ENCODE data around the gene KIF26A. TPM values are rescaled to one million over a fixed set of nuclear protein-coding genes. Genes with fewer than 3 reads are reported as not detected.
"Not testable (repeated sequence)": the region's sequence is repeated elsewhere in the genome, so short reads cannot be mapped to it uniquely, and the experiment has no call there.

The KIF26A gene
- polyA plus RNA-seq, 1 donor = 7.2 TPM

- no peak for DNase-seq (ENCODE audit: low read depth)
Observed at GRCh38 chr14:104192146-104192882, 53.9 kb downstream of the KIF26A start.

DNA sequence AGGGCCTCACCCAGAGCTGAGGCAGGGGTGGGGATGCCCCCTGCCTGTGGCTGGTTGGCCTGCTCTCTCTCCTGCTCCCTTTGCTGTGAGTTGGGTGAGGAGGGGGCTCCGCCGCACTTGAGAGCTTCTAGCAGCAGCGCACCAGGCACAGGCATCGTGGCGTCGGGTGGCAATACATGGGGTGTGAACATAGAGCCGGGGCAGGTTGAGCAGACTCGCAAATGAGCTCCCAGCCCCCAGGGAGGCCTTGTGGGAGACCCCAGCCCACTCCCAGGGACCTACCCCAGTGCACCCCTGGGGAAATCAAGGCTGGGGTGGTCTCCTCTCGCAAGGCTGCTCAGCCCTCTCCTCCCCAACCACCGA is 54.5 kb downstream of the KIF26A start:
- DNase-seq (ENCODE audit: low read depth) = no peak

DNA sequence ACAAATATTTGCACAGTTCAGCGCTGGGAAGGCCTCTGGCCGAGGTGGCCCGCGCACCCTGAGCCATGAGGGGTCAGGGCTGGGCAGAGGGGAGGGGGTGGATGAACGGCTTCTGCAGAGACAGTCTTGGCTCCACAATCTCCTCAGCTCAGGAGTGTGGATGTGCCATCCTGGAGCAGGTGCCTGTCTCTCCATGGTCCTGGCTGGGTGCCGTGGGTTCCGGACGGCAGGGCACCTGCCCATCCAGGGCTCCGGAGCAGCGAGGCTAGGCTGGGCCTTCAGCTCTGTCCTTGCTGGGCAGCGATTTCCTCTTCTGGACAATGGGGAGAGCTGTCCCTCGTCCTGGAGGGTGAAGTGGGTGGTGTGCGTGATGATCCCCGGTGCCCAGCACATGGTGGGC is 55.6 kb downstream of the KIF26A start:
- no peak for DNase-seq (ENCODE audit: low read depth)

DNA sequence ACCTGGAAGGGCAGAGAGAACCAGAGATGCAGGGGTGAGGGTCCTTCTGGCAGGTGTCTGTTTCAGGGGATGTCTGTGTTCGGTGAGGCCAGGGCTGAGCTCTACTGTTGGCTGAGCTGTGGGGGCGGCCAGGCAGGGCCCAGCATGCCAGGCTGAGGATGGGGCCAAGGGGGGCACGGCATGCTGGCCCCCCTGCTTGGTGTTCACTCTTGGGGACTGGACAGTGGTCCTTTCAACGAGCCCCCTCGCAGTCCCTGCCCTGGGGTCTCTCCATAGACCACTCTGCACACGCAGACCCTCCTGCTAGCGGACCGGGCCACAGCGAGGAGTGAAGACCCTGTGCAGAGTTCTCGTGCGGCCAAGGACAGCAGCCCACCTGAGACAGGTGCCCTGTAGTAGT is 56.3 kb downstream of the KIF26A start:
- no peak for DNase-seq (ENCODE audit: low read depth)

DNA sequence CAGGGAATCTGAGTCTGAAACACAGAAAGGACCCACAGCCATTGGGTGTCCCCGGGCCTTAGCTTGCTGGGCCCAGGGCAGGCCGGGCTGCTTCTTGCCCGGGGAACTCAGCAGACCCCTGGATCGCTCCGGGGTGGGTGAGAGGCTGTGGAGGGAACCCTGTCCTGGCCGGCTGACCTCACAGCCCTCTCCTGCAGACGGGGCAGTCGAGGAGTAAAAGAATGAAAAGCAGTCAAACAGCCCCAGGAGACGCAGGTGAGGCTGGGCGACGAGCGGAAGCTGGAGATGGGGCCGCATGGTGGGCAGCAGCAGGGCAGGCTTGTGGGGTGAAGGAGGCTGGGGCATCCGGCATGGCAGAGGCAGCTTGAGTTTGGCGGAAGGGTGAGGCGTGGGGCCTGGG is 57.0 kb downstream of the KIF26A start:
- DNase-seq (ENCODE audit: low read depth) = no peak

DNA sequence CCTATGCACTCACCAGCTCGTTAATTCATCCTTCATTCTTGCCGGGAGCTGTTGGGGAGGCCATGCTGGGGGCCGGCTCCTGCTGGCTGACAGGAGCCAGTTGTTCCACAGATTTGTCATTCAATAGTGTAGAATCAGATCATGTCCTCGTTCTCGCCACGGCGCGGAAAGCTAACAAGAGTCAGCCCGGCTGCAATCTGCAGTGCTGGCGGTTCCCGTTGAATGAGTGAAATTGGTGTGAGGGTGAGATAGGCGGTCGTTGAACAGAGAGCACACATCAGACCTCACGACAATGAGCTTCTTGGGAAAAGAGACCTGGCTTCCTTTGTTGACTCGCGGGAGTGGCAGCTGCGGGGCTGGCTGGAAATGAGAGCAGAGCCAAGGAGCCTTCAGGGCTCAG is 57.5 kb downstream of the KIF26A start:
- no peak for DNase-seq (ENCODE audit: low read depth)

DNA sequence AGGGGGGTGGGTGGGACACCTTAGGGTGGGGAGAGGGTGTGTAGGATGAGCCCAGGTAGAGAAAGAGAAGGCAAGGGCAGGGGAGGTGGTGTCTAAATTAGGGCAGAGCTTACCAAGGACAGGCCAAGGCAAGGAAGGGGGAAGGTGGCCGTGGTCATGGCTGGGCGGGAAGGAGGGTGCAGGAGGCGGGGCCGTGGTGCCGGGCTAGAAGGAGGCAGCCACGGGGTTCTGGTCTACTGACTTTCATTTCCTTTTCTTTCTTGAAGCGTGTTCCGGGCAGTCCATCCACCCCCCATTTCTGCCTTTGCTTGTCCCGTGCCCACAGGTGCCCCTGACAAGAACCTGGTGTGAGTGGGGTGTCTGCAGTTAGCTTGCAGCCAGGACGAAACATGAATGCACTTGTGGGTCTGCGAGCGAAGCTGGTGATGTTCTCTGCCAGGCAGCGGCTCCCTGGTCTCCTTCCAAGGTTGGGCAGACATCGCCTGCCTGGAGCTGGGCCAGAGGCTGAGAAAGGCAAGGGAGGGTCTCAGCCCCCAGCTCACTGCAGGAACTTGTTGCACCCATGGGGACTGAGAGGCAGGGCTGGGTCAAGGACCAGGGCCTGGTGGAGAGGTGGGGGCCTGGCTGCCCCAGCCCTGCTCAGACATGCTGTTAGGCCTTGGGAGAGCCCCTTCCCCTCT is 58.2 kb downstream of the KIF26A start:
- no peak for DNase-seq (ENCODE audit: low read depth)

GRCh38 chr14:104197449-104198247 is 59.3 kb downstream of the KIF26A start:
- DNase-seq (ENCODE audit: low read depth) = no peak

GRCh38 chr14:104199266-104199895 is 61.0 kb downstream of the KIF26A start:
- DNase-seq (ENCODE audit: low read depth) = no peak

DNA sequence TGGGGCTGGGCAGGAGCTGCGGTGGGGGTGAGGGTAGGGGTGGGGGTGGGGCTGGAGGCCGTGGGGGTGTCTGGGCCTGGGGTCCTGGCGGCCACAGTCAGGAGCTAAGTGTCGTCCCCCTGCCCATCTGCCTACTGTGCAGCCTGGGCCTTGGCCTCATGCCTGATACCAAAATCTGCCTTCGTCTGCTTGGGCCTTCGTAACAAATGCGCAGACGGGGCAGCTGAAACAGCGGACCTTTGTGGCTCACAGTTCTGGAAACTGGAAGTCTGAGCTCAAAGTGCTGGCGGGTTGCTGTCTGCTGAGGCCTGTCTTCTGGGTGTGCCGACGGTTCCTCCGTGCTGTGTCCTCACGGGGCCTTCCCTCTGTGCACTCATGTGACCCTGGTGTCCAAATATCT is 61.7 kb downstream of the KIF26A start:
- DNase-seq (ENCODE audit: low read depth) = no peak

DNA sequence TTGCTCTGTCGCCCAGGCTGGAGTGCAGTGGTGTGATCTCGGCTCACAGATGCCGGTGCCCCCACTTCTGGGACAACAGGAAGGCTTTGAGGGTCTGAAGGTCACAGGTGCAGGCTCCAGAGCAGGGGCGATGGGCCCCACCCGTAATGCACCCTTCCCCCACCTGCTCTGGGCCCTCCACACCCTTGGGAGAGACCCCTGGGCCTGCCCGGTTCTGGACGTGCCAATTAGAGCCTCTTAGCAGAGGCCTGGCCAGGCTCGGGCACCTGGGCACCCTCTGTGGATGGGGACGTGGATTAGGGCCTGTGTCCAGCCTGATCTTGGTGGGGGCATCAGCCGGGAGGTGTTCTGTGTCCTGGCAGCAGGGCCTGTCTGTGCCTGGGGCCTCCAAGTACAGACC is 62.2 kb downstream of the KIF26A start:
- DNase-seq (ENCODE audit: low read depth) = no peak

GRCh38 chr14:104201063-104201462 is 62.7 kb downstream of the KIF26A start:
- DNase-seq (ENCODE audit: low read depth) = no peak

DNA sequence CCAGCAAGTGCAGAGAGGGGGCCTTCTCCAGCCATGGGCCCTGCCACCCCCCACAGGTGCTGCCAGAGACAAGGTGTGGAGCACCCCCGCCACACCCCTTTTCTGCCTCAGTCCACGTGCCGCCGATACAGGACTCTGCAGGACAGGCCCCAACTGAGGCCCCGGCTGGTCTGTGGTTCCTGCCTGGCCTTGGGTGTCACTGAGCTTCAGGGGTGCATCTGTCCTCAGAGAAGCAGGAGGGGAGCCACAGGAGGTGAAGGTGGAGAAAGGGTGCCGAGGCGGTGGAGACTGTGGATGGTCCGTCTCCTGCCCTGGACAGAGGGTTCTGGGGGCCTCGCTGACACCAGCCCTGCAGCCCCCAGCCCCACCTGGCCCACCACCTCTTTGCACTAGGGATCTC is 63.1 kb downstream of the KIF26A start:
- DNase-seq (ENCODE audit: low read depth) = no peak

- no peak for DNase-seq (ENCODE audit: low read depth)
Observed at GRCh38 chr14:104202259-104203070, 64.1 kb downstream of the KIF26A start.

DNA sequence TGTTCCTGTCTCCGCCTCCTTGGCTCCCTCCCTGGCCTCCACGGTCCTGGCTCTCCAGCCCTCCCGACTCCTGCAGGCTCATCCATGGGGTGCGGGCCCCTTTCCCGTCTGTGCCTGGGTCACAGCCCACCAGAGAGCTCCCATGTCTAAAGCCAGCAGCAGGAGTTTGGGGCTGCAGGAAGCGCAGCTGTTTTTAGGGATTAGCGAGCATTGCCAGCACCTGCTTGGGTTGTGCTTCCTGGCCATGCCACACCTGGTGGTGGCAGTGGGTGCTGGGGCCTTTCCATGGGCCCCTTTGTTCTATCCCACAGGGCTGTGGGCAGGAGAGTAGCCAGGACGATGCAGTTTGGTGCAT is 64.7 kb downstream of the KIF26A start:
- DNase-seq (ENCODE audit: low read depth) = no peak

DNA sequence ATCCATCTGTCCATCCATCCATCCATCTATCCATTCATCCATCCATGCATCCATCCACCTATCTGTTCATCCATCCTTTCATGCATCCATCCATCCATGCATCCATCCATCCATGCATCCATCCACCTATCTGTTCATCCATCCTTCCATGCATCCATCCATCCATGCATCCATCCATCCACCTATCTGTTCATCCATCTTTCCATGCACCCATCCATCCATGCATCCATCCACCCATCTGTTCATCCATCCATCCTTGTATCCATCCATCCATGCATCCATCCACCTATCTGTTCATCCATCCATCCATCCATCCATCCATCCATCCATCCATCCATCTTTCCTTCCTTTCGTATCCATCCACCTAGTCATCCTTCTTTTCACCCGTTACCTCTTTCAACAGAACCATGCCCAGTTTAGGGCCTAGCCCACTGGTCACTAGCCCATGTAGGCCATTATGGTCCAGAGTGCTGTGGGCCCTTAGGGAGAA is 66.3 kb downstream of the KIF26A start:
- no peak for DNase-seq (ENCODE audit: low read depth)

- no peak for DNase-seq (ENCODE audit: low read depth)
Observed at GRCh38 chr14:104205781-104206180, 67.4 kb downstream of the KIF26A start.

DNA sequence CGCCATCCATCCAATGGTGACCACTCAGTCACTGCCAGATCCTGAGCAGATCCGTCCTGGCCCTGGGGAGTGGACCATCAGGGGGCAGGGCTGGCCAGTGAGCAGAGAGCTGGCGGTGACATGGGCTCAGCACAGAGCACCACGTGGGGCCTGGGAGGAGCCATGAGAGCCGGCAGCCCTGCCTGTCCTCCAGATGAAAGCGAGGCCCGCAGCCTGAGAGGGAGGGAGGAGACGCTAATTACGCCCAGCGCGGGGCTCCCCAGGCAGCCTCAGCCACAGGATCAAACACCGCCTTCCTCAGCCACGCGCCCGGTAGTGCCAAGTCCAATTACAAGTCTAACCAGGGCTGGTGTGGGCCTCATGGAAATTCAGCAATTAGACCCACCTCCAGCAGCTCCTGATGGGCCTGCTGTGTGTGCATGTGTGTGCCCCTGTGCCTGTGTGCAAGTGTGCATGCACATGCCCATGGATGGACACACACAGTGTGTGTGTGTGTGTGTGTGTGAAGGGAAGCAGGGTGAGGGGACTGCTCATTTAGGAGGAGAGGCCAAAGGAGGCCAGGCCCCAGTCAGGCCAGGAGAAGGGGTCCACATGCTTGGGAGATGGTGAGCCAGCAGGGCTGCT is 68.0 kb downstream of the KIF26A start:
- DNase-seq (ENCODE audit: low read depth) = no peak

- no peak for DNase-seq (ENCODE audit: low read depth)
Observed at GRCh38 chr14:104207142-104208014, 69.0 kb downstream of the KIF26A start.

- DNase-seq (ENCODE audit: low read depth) = not testable (repeated sequence)
Observed at GRCh38 chr14:104208015-104208295, 69.6 kb downstream of the KIF26A start.

Data from forelimb muscle (tissue), 1 donor.